HEK293 (cell line): Measurements from ENCODE around the gene ABHD16A.

Experiments used
- CTCF ChIA-PET: fragments of 350-600 bp; formaldehyde crosslinking; extraction: SDS; loops from one replicate; lab custom pipeline; 2021; ENCODE audit warnings: antibody characterized with exemption; lab: Yijun Ruan, JAX
- POLR2A ChIA-PET: fragments of 300-600 bp; formaldehyde crosslinking; extraction: SDS; loops from one replicate; lab custom pipeline; 2020; ENCODE audit warnings: antibody characterized with exemption, inconsistent platforms; lab: Yijun Ruan, JAX
- H3K27ac ChIP-seq: fragments of 200-500 bp; sonication (Bioruptor generic); 2 replicates; pipeline ENCODE4 v1.5.1; 2014; ENCODE audit warnings: low read depth, low read length, control low read depth, inconsistent platforms; ENCODE audit errors: extremely low read depth
- H3K36me3 ChIP-seq, 2 experiments: fragments of 200-500 bp in 1 of 2; sonication (Bioruptor generic) in 1 of 2; 1 replicate in 1 of 2; 2 replicates in 1 of 2; pipeline ENCODE4 v1.5.1; 2014 to 2017; ENCODE audit warnings: inconsistent platforms in 2 of 2, low read length in 2 of 2; ENCODE audit not compliant: control insufficient read depth in 2 of 2, insufficient read depth in 1 of 2
- H3K4me1 ChIP-seq: fragments of 200-500 bp; sonication (Bioruptor generic); 2 replicates; pipeline ENCODE4 v1.5.1; 2014; ENCODE audit warnings: mild to moderate bottlenecking, low read length, inconsistent platforms; ENCODE audit not compliant: control insufficient read depth, insufficient read depth
- H3K4me3 ChIP-seq: 2 replicates; pipeline ENCODE4 v1.5.1; 2011; ENCODE audit warnings: low read depth, mild to moderate bottlenecking, control low read depth, low read length, moderate library complexity
- H3K9me3 ChIP-seq: fragments of 200-500 bp; sonication (Bioruptor generic); 2 replicates; pipeline ENCODE4 v1.5.1; 2014; ENCODE audit warnings: low read depth, low read length, inconsistent platforms; ENCODE audit not compliant: control insufficient read depth, insufficient read depth
- GLI4 ChIP-seq: fragments of 450-650 bp; formaldehyde crosslinking; IDR thresholded peaks from 2 replicates; pipeline ENCODE4 v1.5.1; 2016; ENCODE audit warnings: missing biosample characterization, missing genetic modification characterization
- GLIS2 ChIP-seq: fragments of 450-650 bp; formaldehyde crosslinking; IDR thresholded peaks from 2 replicates; pipeline ENCODE4 v1.5.1; 2016; ENCODE audit warnings: missing biosample characterization, missing genetic modification characterization
- HOXA7 ChIP-seq: sonication (generic); formaldehyde crosslinking; IDR thresholded peaks from 2 replicates; pipeline ENCODE4 v1.8.1; 2022; ENCODE audit warnings: missing genetic modification reagents, borderline replicate concordance
- KLF9 ChIP-seq: fragments of 450-650 bp; formaldehyde crosslinking; IDR thresholded peaks from 2 replicates; pipeline ENCODE4 v1.5.1; 2016; ENCODE audit warnings: missing biosample characterization, missing genetic modification characterization, low read depth
- PRDM10 ChIP-seq: fragments of 450-650 bp; formaldehyde crosslinking; IDR thresholded peaks from 2 replicates; pipeline ENCODE4 v1.5.1; 2016; ENCODE audit warnings: missing biosample characterization, missing genetic modification characterization
- TCF7L2 ChIP-seq: IDR thresholded peaks from 2 replicates; pipeline ENCODE4 v1.6.1; 2011; ENCODE audit warnings: low read depth, mild to moderate bottlenecking, inconsistent platforms, low read length, moderate library complexity, borderline replicate concordance
- ZFP3 ChIP-seq: fragments of 450-650 bp; formaldehyde crosslinking; IDR thresholded peaks from 2 replicates; pipeline ENCODE4 v1.5.1; 2016; ENCODE audit warnings: low read depth, missing biosample characterization, missing genetic modification characterization
- ZFP69B ChIP-seq: fragments of 450-650 bp; formaldehyde crosslinking; IDR thresholded peaks from 2 replicates; pipeline ENCODE4 v1.5.1; 2016; ENCODE audit warnings: missing biosample characterization, missing genetic modification characterization
- ZNF175 ChIP-seq: fragments of 450-650 bp; formaldehyde crosslinking; IDR thresholded peaks from 2 replicates; pipeline ENCODE4 v1.5.1; 2016; ENCODE audit warnings: missing biosample characterization, missing genetic modification characterization
- ZNF19 ChIP-seq: fragments of 450-650 bp; formaldehyde crosslinking; IDR thresholded peaks from 2 replicates; pipeline ENCODE4; 2016; ENCODE audit warnings: missing biosample characterization, missing genetic modification characterization, low read depth
- ZNF23 ChIP-seq: fragments of 450-650 bp; formaldehyde crosslinking; IDR thresholded peaks from 2 replicates; pipeline ENCODE4 v1.5.1; 2016; ENCODE audit warnings: missing biosample characterization, missing genetic modification characterization, borderline replicate concordance
- ZNF248 ChIP-seq: fragments of 450-650 bp; formaldehyde crosslinking; IDR thresholded peaks from 2 replicates; pipeline ENCODE4 v1.5.1; 2017; ENCODE audit warnings: missing biosample characterization, missing genetic modification characterization
- ZNF335 ChIP-seq: fragments of 450-650 bp; formaldehyde crosslinking; conservative IDR thresholded peaks from 2 replicates; pipeline ENCODE4 v1.5.1; 2016; ENCODE audit warnings: missing biosample characterization, missing genetic modification characterization
- ZNF341 ChIP-seq: fragments of 450-650 bp; formaldehyde crosslinking; IDR thresholded peaks from 2 replicates; pipeline ENCODE4; 2016; ENCODE audit warnings: low read depth, missing biosample characterization, missing genetic modification characterization
- ZNF37A ChIP-seq: fragments of 450-650 bp; IDR thresholded peaks from 2 replicates; pipeline ENCODE4 v1.5.1; 2018; ENCODE audit warnings: missing biosample characterization, missing genetic modification characterization
- ZNF398 ChIP-seq: fragments of 450-650 bp; formaldehyde crosslinking; IDR thresholded peaks from 2 replicates; pipeline ENCODE4 v1.5.1; 2017; ENCODE audit warnings: missing biosample characterization, missing genetic modification characterization
- ZNF426 ChIP-seq: fragments of 450-650 bp; formaldehyde crosslinking; IDR thresholded peaks from 2 replicates; pipeline ENCODE4 v1.5.1; 2017; ENCODE audit warnings: missing biosample characterization, missing genetic modification characterization, mild to moderate bottlenecking, inconsistent platforms, moderate library complexity
- ZNF600 ChIP-seq: fragments of 450-650 bp; formaldehyde crosslinking; IDR thresholded peaks from 2 replicates; pipeline ENCODE4 v1.5.1; 2016; ENCODE audit warnings: missing biosample characterization, missing genetic modification characterization
- ZNF624 ChIP-seq: fragments of 450-650 bp; formaldehyde crosslinking; IDR thresholded peaks from 2 replicates; pipeline ENCODE4 v1.5.1; 2017; ENCODE audit warnings: missing biosample characterization, missing genetic modification characterization
- ZNF658 ChIP-seq: fragments of 450-650 bp; formaldehyde crosslinking; IDR thresholded peaks from 2 replicates; pipeline ENCODE4; 2016; ENCODE audit warnings: missing biosample characterization, missing genetic modification characterization
- ZNF664 ChIP-seq: fragments of 450-650 bp; formaldehyde crosslinking; IDR thresholded peaks from 2 replicates; pipeline ENCODE4 v1.5.1; 2016; ENCODE audit warnings: missing biosample characterization, missing genetic modification characterization
- ZNF792 ChIP-seq: fragments of 450-650 bp; formaldehyde crosslinking; IDR thresholded peaks from 2 replicates; pipeline ENCODE4 v1.5.1; 2016; ENCODE audit warnings: missing biosample characterization, missing genetic modification characterization
- ZSCAN30 ChIP-seq: fragments of 450-650 bp; IDR thresholded peaks from 2 replicates; pipeline ENCODE4 v1.5.1; 2018; ENCODE audit warnings: missing biosample characterization, mild to moderate bottlenecking, missing genetic modification characterization, moderate library complexity
- TF ChIP-seq, protein P1 (sequence below): fragments of 450-650 bp; formaldehyde crosslinking; IDR thresholded peaks from 2 replicates; pipeline ENCODE4 v1.5.1; 2016; ENCODE audit warnings: missing biosample characterization, missing genetic modification characterization

Gene ABHD16A

DNA sequence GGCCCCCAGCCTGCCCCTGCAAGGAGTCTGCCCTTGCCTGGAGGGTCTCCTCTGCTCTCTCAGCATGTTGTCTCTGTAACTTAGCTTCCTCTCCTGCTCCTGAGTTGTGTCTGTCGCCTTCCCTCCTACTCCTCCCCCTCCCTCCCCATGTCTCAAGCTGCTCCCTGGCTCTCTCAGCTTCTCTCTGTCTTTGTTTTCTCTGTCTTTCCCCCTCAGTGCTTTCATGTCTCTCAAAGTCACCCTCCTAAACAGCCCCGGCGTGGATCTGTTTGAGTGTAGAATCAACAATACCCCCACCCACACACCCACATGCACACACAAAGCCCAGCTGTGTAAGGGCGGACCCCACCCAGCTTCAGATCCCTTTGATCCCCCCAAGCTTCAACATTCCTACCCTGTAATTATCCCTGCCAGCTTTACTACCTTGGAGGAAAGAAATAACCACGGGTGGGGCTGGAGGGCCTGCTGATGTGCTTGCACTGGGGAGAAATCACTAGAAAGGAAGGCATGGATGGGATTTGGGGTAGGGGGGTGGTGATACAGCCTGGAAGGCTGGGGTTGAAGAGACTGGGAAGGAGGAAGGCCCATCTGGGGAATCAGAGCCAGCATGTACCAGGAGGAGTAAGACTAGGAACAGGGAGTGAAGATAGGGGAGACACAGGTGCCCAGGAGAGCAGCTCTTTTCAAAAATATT, 11.0 kb upstream of the ABHD16A start (continued):
- TF ChIP-seq ZNF398 (tag by site-specific recombination) (peak; percentile 98), TCF7L2 (peak; percentile 67; the same call in 1 of the 2 replicates), ZNF19 (tag by site-specific recombination) (no peak), ZFP69B (peak; percentile 50; the same call in 1 of the 2 replicates), ZNF23 (no peak), GLI4 (tag by site-specific recombination) (no peak), ZNF335 (tag by site-specific recombination) (no peak), GLIS2 (tag by site-specific recombination) (peak; percentile 40; the same call in 1 of the 2 replicates), ZNF175 (no peak), ZNF658 (tag by site-specific recombination) (no peak), ZNF600 (tag by site-specific recombination) (peak; percentile 39; the same call in 1 of the 2 replicates), ZNF624 (tag by site-specific recombination) (no peak), ZNF426 (tag by site-specific recombination) (no peak), ZSCAN30 (no peak), ZFP3 (tag by site-specific recombination) (no peak), ZNF37A (tag by site-specific recombination) (no peak), ZNF248 (tag by site-specific recombination) (no peak), ZNF792 (tag by site-specific recombination) (no peak), ZNF341 (tag by site-specific recombination) (peak; percentile 73), ZNF664 (tag by site-specific recombination) (no peak)
- TF ChIP-seq, protein P1, sequence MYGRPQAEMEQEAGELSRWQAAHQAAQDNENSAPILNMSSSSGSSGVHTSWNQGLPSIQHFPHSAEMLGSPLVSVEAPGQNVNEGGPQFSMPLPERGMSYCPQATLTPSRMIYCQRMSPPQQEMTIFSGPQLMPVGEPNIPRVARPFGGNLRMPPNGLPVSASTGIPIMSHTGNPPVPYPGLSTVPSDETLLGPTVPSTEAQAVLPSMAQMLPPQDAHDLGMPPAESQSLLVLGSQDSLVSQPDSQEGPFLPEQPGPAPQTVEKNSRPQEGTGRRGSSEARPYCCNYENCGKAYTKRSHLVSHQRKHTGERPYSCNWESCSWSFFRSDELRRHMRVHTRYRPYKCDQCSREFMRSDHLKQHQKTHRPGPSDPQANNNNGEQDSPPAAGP (tag by site-specific recombination) = peak; percentile 96

DNA sequence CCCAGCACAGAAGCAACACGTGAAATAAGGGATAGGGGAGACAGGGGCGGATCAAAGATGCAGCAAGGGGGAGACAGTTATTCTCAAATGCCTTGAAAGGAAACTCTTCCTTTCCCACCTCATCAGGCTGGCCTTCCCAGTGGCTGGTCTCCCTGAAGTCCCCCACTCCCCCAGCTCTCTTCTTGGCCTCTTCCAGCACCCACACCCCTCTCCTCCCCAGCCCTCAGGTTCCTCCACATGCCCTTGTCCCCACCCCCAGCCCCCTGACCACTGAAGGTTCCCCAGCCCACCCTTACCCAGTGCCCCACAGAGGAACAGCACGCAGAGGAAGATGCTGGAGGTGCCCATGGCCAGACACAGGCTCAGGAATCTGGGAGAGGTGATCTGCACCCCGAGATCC, 10.3 kb upstream of the ABHD16A start:
- TF ChIP-seq KLF9 (tag by site-specific recombination) (no peak), PRDM10 (peak; percentile 47; the same call in 1 of the 2 replicates), ZNF248 (tag by site-specific recombination) (no peak), HOXA7 (CRISPR knock-in tag) (no peak)
- POLR2A ChIA-PET = interaction anchor here (1.0 to 2.3 kb wide), 5 partner anchors 10 to 114 kb away, joined by 3 to 10 read pairs (median 4); partner anchors contain the start of genes ABHD16A, HSPA1B and MSH5
- Histone ChIP-seq H3K36me3 (no peaks in the 10 kb centered on the region), H3K4me3 (no peak overlapping the region), H3K4me1 (peaks cover 4% of the 10 kb centered on the region), H3K9me3 (no peaks in the 10 kb centered on the region), H3K27ac (no peak overlapping the region)
- CTCF ChIA-PET = interaction anchor here (1.0 kb wide), 1 partner anchor 21 kb away, joined by 4 read pairs; no protein-coding TSS in a partner anchor
